HG03558 (cell line): ENCODE measurements around the gene TSPAN2.

ENCODE experiments used
- ATAC-seq: cut with Tn5 transposase; IDR thresholded peaks from one replicate; pipeline ENCODE4 v1.9.1; 2021; ENCODE audit warnings: moderate number of reproducible peaks; ENCODE audit not compliant: unreplicated experiment; ENCODE audit errors: extremely low read depth

The TSPAN2 gene

DNA sequence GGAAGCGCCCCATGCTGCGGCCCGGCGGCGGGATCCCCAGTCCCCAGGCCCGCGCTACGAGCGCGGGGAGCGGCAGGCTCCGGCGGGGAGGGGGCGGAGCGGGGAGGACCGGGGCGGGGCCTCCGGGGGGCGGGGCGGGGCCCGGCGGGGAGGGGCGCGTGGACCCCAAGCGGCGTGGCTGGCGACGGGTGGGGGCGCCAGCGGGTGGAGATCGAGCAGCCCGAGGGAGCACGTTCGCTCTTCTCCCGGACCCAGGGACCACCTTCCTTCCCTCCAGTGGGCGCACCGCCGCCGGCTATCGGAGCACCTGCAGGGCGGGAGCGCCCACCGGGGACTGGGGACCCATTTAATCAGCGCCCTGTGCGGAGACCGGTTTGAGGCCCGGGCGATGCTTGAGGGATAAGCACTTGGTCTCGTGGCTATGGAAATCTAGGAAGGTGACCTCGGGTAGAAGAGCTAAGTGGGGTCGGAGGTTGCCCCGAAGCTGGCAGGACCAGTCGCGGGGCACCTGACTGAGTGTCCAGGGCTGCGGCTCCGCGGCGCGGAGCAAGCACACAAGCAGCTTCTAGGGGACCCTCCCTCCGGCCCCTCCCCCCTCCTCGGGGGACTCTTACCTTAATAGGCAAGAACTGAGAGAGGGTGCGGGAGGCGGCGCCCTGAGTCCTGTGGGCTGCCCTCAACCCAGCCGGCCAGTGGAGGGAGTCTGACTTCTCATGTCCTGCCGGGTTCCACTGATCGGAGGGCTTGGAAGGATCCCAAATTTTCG is at the start of gene TSPAN2:
Gene TSPAN2 (minus strand): TSS at position 84 of the 766 bp plus-strand sequence. CDS start 71 bp downstream, at position 13.
- no peak for ATAC-seq

DNA sequence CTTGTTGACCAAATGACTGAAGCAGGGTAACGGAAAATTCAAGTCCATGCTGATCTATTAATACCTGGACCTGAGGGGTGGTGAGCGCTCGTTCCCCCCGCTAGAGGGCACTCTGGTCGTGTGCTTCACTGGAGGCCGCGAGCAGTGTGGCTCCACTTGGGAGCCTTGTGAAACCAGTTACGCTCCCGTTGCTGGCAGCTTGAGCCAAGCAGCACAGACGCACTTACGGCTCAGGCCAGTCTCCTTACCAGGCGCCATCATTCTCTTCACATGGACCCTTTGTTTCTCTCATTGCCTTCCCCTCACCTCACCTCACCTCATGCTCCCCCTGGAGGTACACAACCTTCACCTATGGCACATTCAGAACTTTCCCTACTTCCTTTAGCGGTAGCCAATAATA is 49.7 kb upstream of the TSPAN2 start:
- no peak for ATAC-seq

DNA sequence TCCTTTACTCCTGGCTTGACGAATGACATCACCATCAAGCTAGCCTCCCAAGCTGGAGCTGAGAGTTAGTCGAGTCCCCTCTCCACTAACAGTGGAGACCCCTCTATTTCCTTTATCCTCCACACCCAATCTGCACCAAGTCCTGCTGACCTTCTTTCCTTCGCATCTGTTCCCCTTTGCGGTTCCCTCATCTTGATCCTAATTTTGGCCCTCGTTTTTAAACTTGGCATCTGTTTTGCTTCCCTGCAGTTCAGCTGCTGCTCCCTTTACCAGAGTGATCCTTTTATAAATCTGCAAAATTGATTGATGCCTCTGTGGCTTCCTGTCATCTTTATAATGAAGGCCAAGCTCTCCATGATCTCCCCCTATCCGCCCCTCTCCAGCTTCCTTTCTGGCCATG is 49.0 kb upstream of the TSPAN2 start:
- no peak for ATAC-seq

DNA sequence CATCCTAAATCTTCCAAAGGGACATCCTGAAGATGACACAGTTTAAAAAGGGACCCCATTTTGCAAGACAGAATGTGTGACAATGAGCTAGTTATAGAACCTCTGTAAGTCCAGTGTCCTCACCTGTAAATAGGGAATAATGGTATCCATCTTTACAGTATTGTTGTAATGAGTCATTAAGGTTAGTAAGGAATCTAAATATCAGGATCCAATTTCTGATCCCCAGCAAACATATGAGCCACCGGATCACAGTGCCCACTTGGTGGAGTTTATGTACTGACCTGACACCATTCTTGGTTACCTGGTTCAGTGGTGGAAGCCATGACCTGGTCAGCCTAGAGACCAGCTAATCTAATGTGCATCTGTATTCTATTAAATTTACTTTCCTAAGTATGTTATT is 47.9 kb upstream of the TSPAN2 start:
- ATAC-seq, result no peak

DNA sequence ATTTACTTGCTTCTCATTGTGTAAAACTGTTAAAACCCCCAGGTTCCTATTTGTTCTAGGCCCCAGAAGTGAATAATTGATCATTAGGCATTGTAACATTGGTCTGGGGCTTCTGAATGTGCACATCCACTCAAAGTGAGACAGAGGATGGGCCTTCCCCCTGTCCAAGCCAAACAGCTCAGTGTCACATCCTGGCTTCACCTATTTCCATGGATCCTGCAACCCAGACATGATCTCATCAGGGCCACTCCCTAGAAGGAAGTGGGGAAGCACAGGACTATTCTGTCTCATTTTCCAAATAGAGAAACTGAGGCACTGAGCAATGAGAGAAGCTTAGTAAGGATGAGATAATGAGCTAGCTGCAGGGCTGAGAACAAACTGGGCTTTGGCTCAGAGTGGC is 47.4 kb upstream of the TSPAN2 start:
- ATAC-seq, result no peak

DNA sequence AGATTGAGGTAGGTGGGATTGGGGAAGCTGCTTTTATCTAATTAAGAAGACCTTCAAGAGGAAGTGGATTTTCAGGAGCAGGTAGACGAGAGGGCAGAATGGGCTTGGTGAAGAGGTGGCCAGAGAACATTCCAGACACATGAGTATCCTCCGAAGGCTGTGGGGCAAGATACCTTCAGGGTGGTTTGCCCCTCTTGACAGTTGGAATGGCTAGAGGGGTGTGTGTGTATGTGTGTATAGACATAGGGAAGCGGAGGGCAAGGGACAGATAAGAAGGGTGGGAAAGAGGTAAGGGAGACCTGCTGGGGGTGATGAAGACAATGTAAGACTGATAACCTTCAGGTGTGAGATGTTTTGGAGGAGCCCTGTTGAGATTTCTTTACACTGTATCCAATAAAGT is 46.8 kb upstream of the TSPAN2 start:
- no peak for ATAC-seq

DNA sequence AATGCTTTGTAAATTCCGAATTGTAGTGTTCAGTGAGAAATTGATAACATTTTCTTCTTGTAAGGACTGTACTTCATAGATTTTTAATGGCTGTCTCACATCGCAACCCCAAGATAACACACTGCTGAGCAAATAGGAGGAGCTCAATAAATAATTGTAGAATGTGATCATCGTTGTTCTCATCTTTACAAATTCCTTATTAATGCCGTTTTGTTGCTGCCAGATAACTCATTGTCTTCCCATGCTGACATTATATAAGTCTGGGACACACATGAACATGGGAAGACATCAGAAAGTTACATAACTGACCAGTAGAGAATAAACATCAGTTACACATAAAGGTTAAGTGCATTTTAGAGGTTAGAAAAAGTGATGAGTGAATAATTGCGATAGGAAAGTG is 46.4 kb upstream of the TSPAN2 start:
- no peak for ATAC-seq

DNA sequence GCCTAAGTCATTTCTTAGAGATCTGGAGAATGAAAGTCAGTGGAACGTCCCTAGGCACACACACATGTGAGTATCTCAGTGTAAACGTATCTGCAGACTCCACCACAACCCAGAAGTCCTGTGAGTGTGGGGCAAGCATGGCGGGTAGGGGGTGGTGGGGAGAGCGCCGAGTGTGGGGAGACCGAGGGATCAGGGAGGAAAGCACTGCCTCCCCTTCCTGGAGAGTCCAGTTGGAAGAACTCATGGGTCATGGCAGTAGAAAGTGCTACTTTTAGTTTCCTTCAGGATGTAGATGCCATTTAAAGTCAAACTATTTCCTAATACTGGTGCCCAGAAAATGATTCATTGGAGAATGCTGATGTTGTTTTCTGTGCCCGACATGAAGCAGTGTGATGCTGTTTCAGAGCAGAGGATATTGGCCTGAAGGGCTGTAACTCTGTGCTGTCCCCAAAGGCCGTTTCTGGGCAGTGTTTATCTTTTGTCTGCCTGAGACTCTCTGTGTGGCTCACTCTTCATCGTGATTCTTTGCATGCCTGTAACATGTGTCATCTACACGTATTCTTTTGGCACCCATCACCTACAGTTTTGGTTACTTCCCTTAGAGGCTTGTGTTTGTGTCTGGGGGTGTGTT is 45.7 kb upstream of the TSPAN2 start:
- ATAC-seq, result no peak

DNA sequence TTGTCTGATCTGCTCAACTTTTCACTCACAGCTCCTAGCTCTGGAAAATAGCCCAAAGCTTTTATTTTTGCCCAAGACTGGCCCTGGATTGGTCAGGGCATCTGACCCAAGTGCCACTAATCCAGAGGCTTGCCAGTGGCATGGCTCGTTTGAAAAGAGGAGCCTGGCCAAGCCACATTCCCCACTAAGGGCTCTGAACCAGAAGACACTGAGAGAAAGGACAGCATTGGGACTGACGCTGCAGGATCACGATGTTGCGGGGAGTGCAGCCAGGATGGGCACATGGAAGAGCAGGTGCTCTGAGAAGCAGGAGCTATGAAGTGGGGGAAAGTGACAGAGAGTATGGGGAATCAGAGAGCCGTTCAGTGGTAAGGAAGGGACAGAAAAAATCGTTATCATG is 44.9 kb upstream of the TSPAN2 start:
- ATAC-seq, result no peak

DNA sequence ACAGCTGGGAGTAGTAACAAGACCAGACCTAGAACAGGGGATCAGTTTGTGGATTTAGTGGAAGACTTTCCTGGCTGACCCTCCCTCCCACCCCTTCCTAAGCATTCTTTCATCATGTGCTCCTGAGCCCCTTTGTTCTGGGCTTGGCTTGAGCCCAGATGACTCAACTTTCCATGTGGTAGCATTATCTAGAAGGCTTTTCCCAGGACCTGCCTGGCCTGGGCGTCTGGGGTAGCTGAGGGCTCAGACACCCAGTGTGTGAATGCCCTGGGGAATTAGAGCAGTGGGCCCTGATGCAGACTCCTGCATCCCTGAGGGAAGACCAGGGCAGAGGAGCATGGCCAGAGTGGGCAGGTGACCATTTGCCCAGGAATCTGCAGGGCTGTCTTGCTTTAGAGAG is 44.1 kb upstream of the TSPAN2 start:
- no peak for ATAC-seq

DNA sequence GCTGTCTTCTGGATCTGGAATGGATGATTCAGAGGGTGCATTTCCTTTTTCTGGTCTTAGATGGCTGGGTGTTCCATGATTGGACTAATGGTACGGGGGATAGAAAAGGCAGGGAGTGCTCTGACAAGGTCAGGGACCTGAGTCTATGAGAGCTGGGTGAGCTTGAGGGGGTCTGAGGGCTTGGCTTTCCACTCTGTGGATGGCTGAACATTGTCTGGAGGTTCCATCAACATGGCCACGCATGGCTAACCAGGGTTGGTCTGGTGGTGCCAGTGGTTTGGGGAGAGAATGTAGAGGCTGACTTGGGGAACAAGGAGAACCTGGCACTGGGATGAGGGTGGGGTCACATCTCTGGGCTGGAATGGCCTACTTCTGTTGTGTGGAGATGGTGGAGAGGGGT is 41.5 kb upstream of the TSPAN2 start:
- no peak for ATAC-seq

DNA sequence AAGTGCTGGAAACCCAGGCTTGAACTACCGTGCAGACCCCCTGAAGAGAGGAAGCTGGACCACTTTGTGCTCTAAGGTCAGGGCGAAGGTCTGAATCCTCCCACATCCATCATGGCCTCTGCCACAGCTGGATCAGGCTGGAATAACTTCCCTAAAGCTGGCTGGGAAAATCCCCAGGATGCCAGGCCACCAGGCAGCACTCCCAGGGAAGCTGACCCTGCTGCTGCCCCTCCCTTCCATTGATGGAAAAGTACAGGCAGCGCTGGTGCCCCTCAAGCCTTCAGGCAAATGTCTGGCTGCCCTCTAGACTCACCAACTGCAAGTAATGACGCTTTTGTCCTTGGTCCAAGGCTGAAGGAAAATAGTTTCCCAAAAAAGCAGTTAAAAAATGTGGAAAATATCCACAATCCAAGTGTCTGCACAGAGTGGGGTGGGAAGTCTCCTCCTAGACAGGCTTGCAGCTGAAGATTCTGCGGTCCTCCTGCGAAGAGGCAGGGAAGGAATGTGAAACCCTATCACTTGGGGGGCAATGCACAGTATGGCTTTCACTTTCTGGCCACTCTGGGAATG is 39.9 kb upstream of the TSPAN2 start:
- ATAC-seq, result no peak

DNA sequence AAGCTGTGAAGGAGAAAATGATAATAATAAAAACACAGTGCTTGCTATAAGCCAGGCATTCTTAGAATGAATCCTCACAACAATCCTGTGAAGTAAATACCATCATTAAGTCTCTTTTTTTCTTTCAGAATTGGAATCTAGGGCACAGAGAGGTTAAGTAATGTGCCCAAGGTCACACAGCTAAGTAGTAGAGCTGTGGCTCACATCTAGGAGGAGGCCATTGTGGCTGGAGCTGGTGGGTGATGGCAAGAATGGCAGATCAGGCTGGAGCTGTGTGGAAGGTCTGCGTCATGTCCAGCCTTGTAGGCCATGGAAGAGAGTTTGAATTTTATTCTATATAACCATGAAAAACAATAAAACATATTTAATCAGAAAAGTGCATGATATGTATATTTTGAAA is 38.2 kb upstream of the TSPAN2 start:
- no peak for ATAC-seq

DNA sequence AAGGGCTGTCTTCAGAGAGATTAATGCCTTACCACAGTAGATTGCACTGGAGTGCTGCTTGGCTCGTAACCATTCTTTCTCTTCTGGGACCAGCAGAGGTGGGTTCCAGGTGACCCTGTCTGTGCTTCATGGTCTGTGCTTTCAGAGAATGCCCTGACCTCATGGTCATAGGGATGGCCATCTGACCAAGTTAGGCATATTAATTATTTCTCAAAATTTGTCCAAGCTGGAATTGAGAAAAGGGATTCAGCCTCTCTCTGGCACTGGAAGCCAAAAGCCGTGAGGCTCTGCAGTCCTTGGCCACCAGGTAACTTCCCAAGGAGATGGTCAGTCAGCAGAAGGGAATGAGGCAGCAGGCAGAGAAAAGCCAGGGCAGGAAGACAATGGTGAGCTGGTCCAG is 37.2 kb upstream of the TSPAN2 start:
- no peak for ATAC-seq

DNA sequence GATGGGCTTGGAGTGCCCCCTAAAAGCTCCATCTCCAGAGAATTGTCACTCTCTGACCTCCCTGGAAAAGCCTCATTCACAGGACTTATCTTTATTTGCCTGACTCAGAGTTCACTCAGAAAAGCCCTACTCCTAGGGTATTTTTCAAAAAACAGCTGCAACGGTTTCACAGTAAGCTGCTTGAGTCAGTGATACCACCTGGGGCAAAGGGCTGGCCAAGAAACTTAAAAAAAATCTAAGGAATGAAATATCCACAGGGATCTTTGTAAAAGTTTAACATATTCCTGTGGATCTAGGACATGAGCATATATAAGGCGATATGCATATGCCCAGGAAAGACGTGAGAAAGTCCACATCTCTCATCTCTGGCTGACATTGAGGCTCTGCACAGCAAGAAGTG is 33.8 kb upstream of the TSPAN2 start:
- ATAC-seq, result no peak

DNA sequence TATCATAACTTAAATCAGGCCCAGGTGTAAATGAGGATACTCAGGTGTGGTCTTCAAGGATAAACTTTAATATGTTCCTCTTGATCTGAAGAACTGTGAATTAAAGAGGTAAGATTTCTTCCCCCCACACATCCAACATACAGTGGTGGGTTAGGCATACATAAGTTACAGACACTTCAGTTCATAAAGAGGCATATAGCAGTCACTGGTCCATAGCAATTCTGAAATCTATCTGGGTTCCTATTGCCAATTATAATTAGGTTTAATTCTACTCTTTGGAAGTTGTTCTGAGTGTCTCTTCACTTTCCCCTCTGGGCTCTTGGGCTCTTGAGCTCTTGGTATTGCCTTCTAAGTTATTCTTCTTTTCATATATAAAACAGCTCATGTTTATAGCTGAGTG is 32.5 kb upstream of the TSPAN2 start:
- no peak for ATAC-seq

DNA sequence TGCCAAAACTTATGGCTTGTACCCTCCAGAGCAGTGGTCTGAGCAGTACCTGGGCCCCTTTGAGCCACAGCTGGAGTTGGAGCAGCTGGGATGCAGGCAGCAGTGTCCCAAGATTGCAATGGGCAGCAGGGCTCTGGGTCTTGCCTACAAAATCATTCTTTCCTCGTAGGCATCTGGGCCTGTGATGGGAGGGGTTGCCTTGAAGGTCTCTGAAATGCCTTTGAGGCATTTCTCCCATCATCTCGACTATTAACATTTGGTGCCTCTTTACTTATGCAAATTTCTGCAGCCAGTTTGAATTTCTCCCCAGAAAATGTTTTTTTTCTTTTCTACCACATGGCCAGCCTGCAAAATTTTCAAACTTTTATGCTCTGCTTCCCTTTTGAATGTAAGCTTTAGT is 31.0 kb upstream of the TSPAN2 start:
- ATAC-seq, result no peak

DNA sequence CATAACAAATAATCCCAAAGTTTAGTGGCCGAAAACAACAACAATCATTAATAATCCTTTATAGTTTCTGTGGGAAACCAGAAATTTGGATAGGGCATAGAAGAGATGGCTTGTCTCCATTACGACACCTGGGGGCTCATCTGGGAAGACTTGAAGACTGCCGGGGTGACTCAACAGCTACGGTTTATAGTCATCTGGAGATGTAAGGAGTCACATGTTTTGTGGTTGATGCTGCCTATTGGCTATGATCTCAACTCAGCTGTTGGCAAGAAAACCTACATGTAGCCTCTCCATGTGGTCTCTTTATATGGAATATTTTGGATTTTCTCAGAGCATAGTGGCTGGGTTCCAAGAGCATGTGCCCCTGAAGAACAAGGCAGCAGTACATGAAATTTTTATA is 29.3 kb upstream of the TSPAN2 start:
- no peak for ATAC-seq

DNA sequence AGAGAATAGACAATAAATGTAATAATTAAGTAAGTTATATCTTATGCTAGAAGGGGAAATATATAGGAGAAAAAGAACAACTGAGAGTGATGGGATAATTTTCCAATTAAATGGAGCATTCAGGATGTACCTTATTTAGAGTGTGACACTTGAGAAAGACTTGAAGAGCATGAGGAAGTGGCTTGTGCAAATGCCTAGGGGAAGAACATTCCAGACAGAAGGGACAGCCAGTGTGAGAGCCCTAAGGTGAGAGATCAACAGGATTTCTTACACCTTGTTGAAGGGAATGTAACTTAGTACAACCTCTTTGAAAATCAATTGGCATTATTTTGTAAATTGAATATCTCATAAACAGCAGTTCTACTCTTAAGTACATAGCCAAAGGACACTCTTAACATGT is 28.8 kb upstream of the TSPAN2 start:
- ATAC-seq, result no peak

DNA sequence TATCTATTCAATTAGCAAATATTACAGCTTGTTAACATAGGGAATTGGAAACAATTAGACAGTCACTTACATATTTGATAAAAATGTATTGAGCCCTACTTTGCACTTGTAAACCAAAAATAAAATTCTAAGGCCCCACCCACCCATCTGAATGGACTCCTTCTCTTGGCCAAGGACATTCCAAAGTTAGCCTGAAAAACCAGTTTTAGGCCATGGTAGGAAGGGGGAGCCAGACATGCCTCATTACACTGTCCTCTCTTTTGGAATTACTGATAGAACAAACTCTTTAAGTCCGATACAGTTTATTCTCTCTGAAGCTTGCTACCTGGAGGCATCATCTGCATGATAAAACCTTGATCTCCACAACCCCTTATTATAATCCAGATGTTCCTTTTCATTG is 28.0 kb upstream of the TSPAN2 start:
- ATAC-seq, result no peak

DNA sequence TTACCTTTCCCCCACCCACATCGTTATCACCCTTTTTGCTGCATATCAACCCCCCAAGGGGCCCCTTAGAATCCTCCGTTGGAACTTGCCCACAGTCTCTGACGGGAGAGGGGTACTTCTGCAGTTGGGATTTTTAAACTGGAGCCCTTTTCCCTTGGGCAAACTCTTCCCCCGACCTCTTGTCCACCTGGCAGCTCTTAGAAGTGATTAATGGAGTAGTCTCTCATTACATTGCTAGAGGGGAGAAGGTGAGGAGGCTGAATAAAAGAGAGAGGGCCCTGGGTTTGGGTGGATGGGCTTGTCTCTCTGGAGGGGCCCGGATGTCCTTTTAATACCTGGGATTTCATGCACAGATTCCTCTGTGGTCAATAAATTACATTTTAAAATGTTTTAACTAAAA is 27.2 kb upstream of the TSPAN2 start:
- no peak for ATAC-seq
